H9 (cell line): ENCODE data around the gene THBS1. TPM values are rescaled to one million over a fixed set of nuclear protein-coding genes. Genes with fewer than 3 reads are reported as not detected.

Experiments used
- DNase-seq: peaks from one replicate; pipeline ENCODE4 v3.0.0-alpha.2; 2017
- H2AFZ ChIP-seq: one replicate; pipeline ENCODE4 v1.6.1; 2013; ENCODE audit warnings: mild to moderate bottlenecking, low read length, control low read depth, moderate library complexity
- H2AK5ac ChIP-seq: 2 replicates; pipeline ENCODE4 v1.6.1; 2013; ENCODE audit warnings: low read length, control low read depth, mixed read lengths; ENCODE audit not compliant: insufficient read length
- H2BK120ac ChIP-seq: one replicate; pipeline ENCODE4 v1.6.1; 2013; ENCODE audit warnings: low read depth, mild to moderate bottlenecking, low read length, control low read depth, inconsistent platforms; ENCODE audit not compliant: poor library complexity, severe bottlenecking
- H2BK12ac ChIP-seq: 2 replicates; pipeline ENCODE4 v1.6.1; 2013; ENCODE audit warnings: low read length, control low read depth, mixed read lengths, low read depth; ENCODE audit not compliant: insufficient read length
- H2BK15ac ChIP-seq: 2 replicates; pipeline ENCODE4 v1.6.1; 2013; ENCODE audit warnings: low read depth, low read length, control low read depth
- H2BK20ac ChIP-seq: one replicate; pipeline ENCODE4 v1.6.1; 2013; ENCODE audit warnings: low read depth, mild to moderate bottlenecking, low read length, control low read depth, inconsistent platforms; ENCODE audit not compliant: poor library complexity, severe bottlenecking
- H2BK5ac ChIP-seq: 2 replicates; pipeline ENCODE4 v1.6.1; 2013; ENCODE audit warnings: low read length, control low read depth, mixed read lengths; ENCODE audit not compliant: insufficient read length
- H3K14ac ChIP-seq: 2 replicates; pipeline ENCODE4 v1.6.1; 2013; ENCODE audit warnings: low read length, control low read depth; ENCODE audit not compliant: insufficient read depth
- H3K18ac ChIP-seq: 2 replicates; pipeline ENCODE4 v1.6.1; 2013; ENCODE audit warnings: low read depth, mild to moderate bottlenecking, mixed read lengths, low read length, control low read depth; ENCODE audit not compliant: insufficient read length
- H3K23ac ChIP-seq: 2 replicates; pipeline ENCODE4 v1.6.1; 2013; ENCODE audit warnings: low read length, control low read depth, mixed read lengths, low read depth; ENCODE audit not compliant: insufficient read length
- H3K23me2 ChIP-seq: 2 replicates; pipeline ENCODE4 v1.6.1; 2013; ENCODE audit warnings: low read depth, mild to moderate bottlenecking, mixed read lengths, low read length, control low read depth; ENCODE audit not compliant: insufficient read length, poor library complexity, severe bottlenecking
- H3K27ac ChIP-seq: 2 replicates; pipeline ENCODE4 v1.5.1; 2013; ENCODE audit warnings: low read length, control low read depth, mixed read lengths, low read depth; ENCODE audit not compliant: insufficient read length
- H3K27me3 ChIP-seq: 2 replicates; pipeline ENCODE4 v1.6.1; 2013; ENCODE audit warnings: low read length, control low read depth, inconsistent platforms; ENCODE audit not compliant: insufficient read depth
- H3K4ac ChIP-seq: 2 replicates; pipeline ENCODE4 v1.6.1; 2013; ENCODE audit warnings: low read depth, mild to moderate bottlenecking, control low read depth, inconsistent platforms, low read length, moderate library complexity
- H3K4me1 ChIP-seq: 2 replicates; pipeline ENCODE4 v1.6.1; 2013; ENCODE audit warnings: low read length, control low read depth, inconsistent platforms; ENCODE audit not compliant: insufficient read depth
- H3K4me2 ChIP-seq: 2 replicates; pipeline ENCODE4 v1.6.1; 2013; ENCODE audit warnings: low read length, control low read depth, mixed read lengths; ENCODE audit not compliant: insufficient read length, insufficient read depth
- H3K56ac ChIP-seq: 2 replicates; pipeline ENCODE4 v1.6.1; 2013; ENCODE audit warnings: low read depth, mild to moderate bottlenecking, mixed read lengths, low read length, control low read depth; ENCODE audit not compliant: insufficient read length
- H3K79me1 ChIP-seq: 2 replicates; pipeline ENCODE4 v1.6.1; 2013; ENCODE audit warnings: low read depth, mild to moderate bottlenecking, moderate library complexity, low read length, control low read depth, inconsistent platforms; ENCODE audit not compliant: insufficient read depth, poor library complexity, severe bottlenecking
- H3K79me2 ChIP-seq: 2 replicates; pipeline ENCODE4 v1.6.1; 2013; ENCODE audit warnings: low read length, control low read depth, inconsistent platforms; ENCODE audit not compliant: insufficient read depth
- H3K9ac ChIP-seq: 2 replicates; pipeline ENCODE4 v1.6.1; 2013; ENCODE audit warnings: low read length, control low read depth, mixed read lengths; ENCODE audit not compliant: insufficient read length; ENCODE audit errors: extremely low read depth
- H3K9me3 ChIP-seq: one replicate; pipeline ENCODE4 v1.6.1; 2013; ENCODE audit warnings: low read depth, low read length, inconsistent platforms; ENCODE audit not compliant: control insufficient read depth
- H3T11ph ChIP-seq: one replicate; pipeline ENCODE4 v1.6.1; 2013; ENCODE audit warnings: mild to moderate bottlenecking, low read length, control low read depth, inconsistent platforms
- H4K20me1 ChIP-seq: one replicate; pipeline ENCODE4 v1.6.1; 2013; ENCODE audit not compliant: control insufficient read depth, insufficient read length, insufficient read depth
- H4K5ac ChIP-seq: 2 replicates; pipeline ENCODE4 v1.6.1; 2013; ENCODE audit warnings: low read depth, mild to moderate bottlenecking, mixed read lengths, low read length, control low read depth; ENCODE audit not compliant: insufficient read length
- H4K8ac ChIP-seq: replicated peaks from 2 replicates; pipeline ENCODE4 v1.6.1; 2013; ENCODE audit warnings: low read length, control low read depth, mixed read lengths, low read depth; ENCODE audit not compliant: insufficient read length
- H4K91ac ChIP-seq: 2 replicates; pipeline ENCODE4 v1.6.1; 2013; ENCODE audit warnings: low read depth, mild to moderate bottlenecking, moderate library complexity, mixed read lengths, low read length, control low read depth; ENCODE audit not compliant: insufficient read length
- H3K27ac Mint-ChIP-seq, 3 experiments: 2 replicates in 2 of 3; 3 replicates in 1 of 3; pipeline ENCODE4 v1.8.0; 2020 to 2021; ENCODE audit warnings: mixed read lengths in 3 of 3, mild to moderate bottlenecking in 1 of 3, moderate library complexity in 1 of 3
- H3K27me3 Mint-ChIP-seq: 2 replicates; pipeline ENCODE4 v1.8.0; 2021; ENCODE audit warnings: low read depth, mild to moderate bottlenecking, moderate library complexity, mixed read lengths
- H3K36me3 Mint-ChIP-seq, 3 experiments: 2 replicates in 2 of 3; 3 replicates in 1 of 3; pipeline ENCODE4 v1.8.0; 2020 to 2021; ENCODE audit warnings: low read depth in 3 of 3, mixed read lengths in 3 of 3; ENCODE audit not compliant: insufficient read depth in 1 of 3
- H3K4me1 Mint-ChIP-seq, 2 experiments: 2 replicates each; pipeline ENCODE4 v1.8.0; 2020; ENCODE audit warnings: mixed read lengths in 2 of 2
- H3K4me3 Mint-ChIP-seq, 2 experiments: 2 replicates in 1 of 2; 3 replicates in 1 of 2; pipeline ENCODE4 v1.8.0; 2020 to 2021; ENCODE audit warnings: mild to moderate bottlenecking in 2 of 2, mixed read lengths in 2 of 2, moderate library complexity in 1 of 2
- H3K9me3 Mint-ChIP-seq, 2 experiments: 2 replicates in 1 of 2; 3 replicates in 1 of 2; pipeline ENCODE4 v1.8.0; 2020; ENCODE audit warnings: mild to moderate bottlenecking in 2 of 2, mixed read lengths in 2 of 2, moderate library complexity in 1 of 2
- WGBS: extraction: QIAGEN DNeasy Blood & Tissue Kit; methylation state at CpG from one replicate; pipeline ENCODE4 v1.1.7; 2013; ENCODE audit warnings: missing lambda C conversion rate, low lambda C conversion rate, mixed read lengths; ENCODE audit not compliant: insufficient read length; ENCODE audit errors: extremely low coverage; 5-methylcytosine and 5-hydroxymethylcytosine counted together
- total RNA-seq: library from RNA; stranded (reverse); gene quantifications from 2 replicates; pipeline ENCODE4 v1.2.1, GENCODE V29; 2021
- TF ChIP-seq, protein P1 (sequence below): fragments of 200-600 bp; sonication (generic); conservative IDR thresholded peaks from 3 replicates; pipeline ENCODE4 v1.8.0; 2021; ENCODE audit warnings: antibody characterized with exemption, mild to moderate bottlenecking

The THBS1 gene
- total RNA-seq, 1 experiment from 2014 or later: 72.1 TPM

DNA sequence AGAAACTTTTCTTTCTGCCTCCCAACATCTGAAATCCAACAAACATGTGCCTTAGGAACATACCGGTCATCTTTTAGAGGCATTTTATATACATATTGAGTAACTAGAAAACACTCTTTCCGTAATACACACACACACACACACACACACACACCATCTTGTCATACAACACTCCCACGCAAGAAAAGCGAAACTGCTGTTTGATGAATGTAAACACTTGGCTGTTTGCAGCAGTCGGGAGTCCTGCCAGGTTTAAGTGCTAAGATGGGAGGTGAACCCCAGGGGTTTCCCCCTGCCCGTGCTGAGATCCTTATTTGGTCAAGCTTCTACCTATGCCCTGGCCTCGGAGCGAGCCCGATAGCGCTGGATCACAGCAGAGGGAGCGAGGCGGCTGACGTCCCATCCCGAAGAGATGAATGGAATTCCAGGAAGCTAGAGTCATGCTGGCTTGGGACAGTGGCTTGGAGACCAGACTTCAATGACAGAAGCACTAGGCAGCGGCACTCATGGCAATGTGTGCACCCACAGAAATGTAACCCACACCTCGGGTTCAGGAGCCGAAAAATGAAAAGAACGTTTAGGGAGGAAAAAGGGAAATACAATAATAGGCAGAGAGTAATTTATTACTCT is 1.3 kb upstream of the THBS1 start:
- H3K27me3 Mint-ChIP-seq: peaks cover 24% of the 10 kb centered on the region
- H4K91ac ChIP-seq: no peak overlapping the region
- H2BK12ac ChIP-seq: no peak overlapping the region
- peaks cover 15% of the 10 kb centered on the region for H3K23me2 ChIP-seq
- peaks cover 19 to 29% (median 27%) of the 10 kb centered on the region in 3 experiments; a peak in 6 of 7 replicates for H3K36me3 Mint-ChIP-seq
- H4K8ac ChIP-seq: no peak overlapping the region
- H3T11ph ChIP-seq: peak overlapping the region; percentile 85
- peak; percentile 90 for DNase-seq
- H3K4me2 ChIP-seq: peak overlapping the region; percentile 90
- H3K9me3 ChIP-seq: no peaks in the 10 kb centered on the region
- H2BK5ac ChIP-seq: no peak overlapping the region
- H3K27ac Mint-ChIP-seq: peak overlapping the region in 2 of 3 experiments; percentile 95 to 99; a peak in 5 of 7 replicates
- H3K14ac ChIP-seq: peak overlapping the region; percentile 82; the same call in 1 of the 2 replicates
- no peak overlapping the region for H3K56ac ChIP-seq
- H2AFZ ChIP-seq: no peak overlapping the region
- peaks cover 0 to 5% of the 10 kb centered on the region in 2 experiments; a peak in 2 of 5 replicates for H3K9me3 Mint-ChIP-seq
- H3K9ac ChIP-seq: peak overlapping the region; percentile 66
- peaks cover 33 to 44% of the 10 kb centered on the region in 2 experiments for H3K4me1 Mint-ChIP-seq
- H3K18ac ChIP-seq: peak overlapping the region; percentile 90
- H4K5ac ChIP-seq: peak overlapping the region; percentile 30
- WGBS: no CpG with 5 or more reads among the region's 18 CpGs
- H4K20me1 ChIP-seq: no peaks in the 10 kb centered on the region
- H3K4me1 ChIP-seq: no peaks in the 10 kb centered on the region; the same call in 1 of the 2 replicates
- H2BK120ac ChIP-seq: peak overlapping the region; percentile 98
- no peak overlapping the region for H2BK15ac ChIP-seq
- H3K79me1 ChIP-seq: no peaks in the 10 kb centered on the region
- H3K27ac ChIP-seq: peak overlapping the region; percentile 6
- H3K79me2 ChIP-seq: no peaks in the 10 kb centered on the region; the same call in 1 of the 2 replicates
- TF ChIP-seq, protein P1, sequence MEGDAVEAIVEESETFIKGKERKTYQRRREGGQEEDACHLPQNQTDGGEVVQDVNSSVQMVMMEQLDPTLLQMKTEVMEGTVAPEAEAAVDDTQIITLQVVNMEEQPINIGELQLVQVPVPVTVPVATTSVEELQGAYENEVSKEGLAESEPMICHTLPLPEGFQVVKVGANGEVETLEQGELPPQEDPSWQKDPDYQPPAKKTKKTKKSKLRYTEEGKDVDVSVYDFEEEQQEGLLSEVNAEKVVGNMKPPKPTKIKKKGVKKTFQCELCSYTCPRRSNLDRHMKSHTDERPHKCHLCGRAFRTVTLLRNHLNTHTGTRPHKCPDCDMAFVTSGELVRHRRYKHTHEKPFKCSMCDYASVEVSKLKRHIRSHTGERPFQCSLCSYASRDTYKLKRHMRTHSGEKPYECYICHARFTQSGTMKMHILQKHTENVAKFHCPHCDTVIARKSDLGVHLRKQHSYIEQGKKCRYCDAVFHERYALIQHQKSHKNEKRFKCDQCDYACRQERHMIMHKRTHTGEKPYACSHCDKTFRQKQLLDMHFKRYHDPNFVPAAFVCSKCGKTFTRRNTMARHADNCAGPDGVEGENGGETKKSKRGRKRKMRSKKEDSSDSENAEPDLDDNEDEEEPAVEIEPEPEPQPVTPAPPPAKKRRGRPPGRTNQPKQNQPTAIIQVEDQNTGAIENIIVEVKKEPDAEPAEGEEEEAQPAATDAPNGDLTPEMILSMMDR: no peak
- no peak overlapping the region for H3K23ac ChIP-seq
- H2BK20ac ChIP-seq: no peak overlapping the region
- peak overlapping the region; percentile 90 to 91 for H3K4me3 Mint-ChIP-seq
- H3K4ac ChIP-seq: peak overlapping the region; percentile 50; the same call in 1 of the 2 replicates
- peak overlapping the region; percentile 16 for H2AK5ac ChIP-seq
- no peaks in the 10 kb centered on the region for H3K27me3 ChIP-seq
